NCI-H510A (cell line): ENCODE results near the gene PITPNM2.
"Not testable (repeated sequence)": the region's sequence is repeated elsewhere in the genome, so short reads cannot be mapped to it uniquely, and the experiment has no call there.

ENCODE experiments used
- DNase-seq: peaks from one replicate; lab custom pipeline; 2025; lab: John Stamatoyannopoulos, UW

The PITPNM2 gene

GRCh38 chr12:123120452-123121166 is 30.3 kb downstream of the PITPNM2 start:
- peak; percentile 62 for DNase-seq

- peak; percentile 41 for DNase-seq
These were observed 31.1 kb downstream of the PITPNM2 start for GRCh38 chr12:123119808-123120207.

- peak; percentile 87 for DNase-seq
These were observed 32.4 kb downstream of the PITPNM2 start for GRCh38 chr12:123118497-123118896.

GRCh38 chr12:123115409-123116121 is 35.3 kb downstream of the PITPNM2 start:
- no peak for DNase-seq

GRCh38 chr12:123114304-123115083 is 36.4 kb downstream of the PITPNM2 start:
- no peak for DNase-seq

GRCh38 chr12:123113026-123113425 is 37.9 kb downstream of the PITPNM2 start:
- DNase-seq, result peak; percentile 60

GRCh38 chr12:123111498-123112165 is 39.3 kb downstream of the PITPNM2 start:
- DNase-seq, result no peak

GRCh38 chr12:123109319-123109772 is 41.5 kb downstream of the PITPNM2 start:
- no peak for DNase-seq

GRCh38 chr12:123108682-123109066 is 42.2 kb downstream of the PITPNM2 start:
- no peak for DNase-seq

GRCh38 chr12:123107926-123108681 is 42.8 kb downstream of the PITPNM2 start:
- no peak for DNase-seq

- peak; percentile 27 for DNase-seq
These were observed 44.1 kb downstream of the PITPNM2 start for GRCh38 chr12:123106640-123107359.

- peak; percentile 94 for DNase-seq
These were observed 45.6 kb downstream of the PITPNM2 start for GRCh38 chr12:123105211-123105826.

GRCh38 chr12:123104809-123105208 is 46.1 kb downstream of the PITPNM2 start:
- no peak for DNase-seq

GRCh38 chr12:123104094-123104493 is 46.8 kb downstream of the PITPNM2 start:
- not testable (repeated sequence) for DNase-seq

- DNase-seq, result no peak
These were observed 47.9 kb downstream of the PITPNM2 start for GRCh38 chr12:123102781-123103503.

- no peak for DNase-seq
These were observed 48.5 kb downstream of the PITPNM2 start for GRCh38 chr12:123102366-123102765.

GRCh38 chr12:123101526-123101925 is 49.4 kb downstream of the PITPNM2 start:
- peak; percentile 77 for DNase-seq
